ENCODE results near the gene ZNF280C.

GRCh38 chrX:130267956-130268448 lies 697 bp downstream of the ZNF280C start:
- TF ChIP-seq, protein P1, sequence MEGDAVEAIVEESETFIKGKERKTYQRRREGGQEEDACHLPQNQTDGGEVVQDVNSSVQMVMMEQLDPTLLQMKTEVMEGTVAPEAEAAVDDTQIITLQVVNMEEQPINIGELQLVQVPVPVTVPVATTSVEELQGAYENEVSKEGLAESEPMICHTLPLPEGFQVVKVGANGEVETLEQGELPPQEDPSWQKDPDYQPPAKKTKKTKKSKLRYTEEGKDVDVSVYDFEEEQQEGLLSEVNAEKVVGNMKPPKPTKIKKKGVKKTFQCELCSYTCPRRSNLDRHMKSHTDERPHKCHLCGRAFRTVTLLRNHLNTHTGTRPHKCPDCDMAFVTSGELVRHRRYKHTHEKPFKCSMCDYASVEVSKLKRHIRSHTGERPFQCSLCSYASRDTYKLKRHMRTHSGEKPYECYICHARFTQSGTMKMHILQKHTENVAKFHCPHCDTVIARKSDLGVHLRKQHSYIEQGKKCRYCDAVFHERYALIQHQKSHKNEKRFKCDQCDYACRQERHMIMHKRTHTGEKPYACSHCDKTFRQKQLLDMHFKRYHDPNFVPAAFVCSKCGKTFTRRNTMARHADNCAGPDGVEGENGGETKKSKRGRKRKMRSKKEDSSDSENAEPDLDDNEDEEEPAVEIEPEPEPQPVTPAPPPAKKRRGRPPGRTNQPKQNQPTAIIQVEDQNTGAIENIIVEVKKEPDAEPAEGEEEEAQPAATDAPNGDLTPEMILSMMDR (IDR thresholded peaks at IDR 0.05 in 8 of 11, conservative IDR thresholded peaks at IDR 0.05 in 3 of 11), result no peak
- no peak for TF ChIP-seq POLR2A (IDR thresholded peaks at IDR 0.05)

All from spleen (tissue), 7 donors.